Activated CD8-positive, alpha-beta memory T cell treated with anti-CD3 and anti-CD28 coated beads for 36 hours (primary cell): ENCODE measurements around the gene SRRM4. TPM values are rescaled to one million over a fixed set of nuclear protein-coding genes. Genes with fewer than 3 reads are reported as not detected.
"Not testable (repeated sequence)": the region's sequence is repeated elsewhere in the genome, so short reads cannot be mapped to it uniquely, and the experiment has no call there.

ENCODE experiments used
- CTCF ChIA-PET: fragments of 350-600 bp; sonication (Branson Sonifier 250); formaldehyde crosslinking; loops from one replicate; lab custom pipeline; 2021; ENCODE audit warnings: antibody characterized with exemption; lab: Charles Lee
- POLR2A ChIA-PET: fragments of 350-600 bp; sonication (Branson Sonifier 250); formaldehyde crosslinking; loops from one replicate; lab custom pipeline; 2021; ENCODE audit warnings: antibody characterized with exemption; lab: Charles Lee
- total RNA-seq, 2 experiments: library from RNA; stranded (reverse); gene quantifications; one replicate each; pipeline ENCODE4 v1.2.3, GENCODE V29; 2021

The SRRM4 gene
- total RNA-seq, 2 experiments from 2014 or later = not detected

DNA sequence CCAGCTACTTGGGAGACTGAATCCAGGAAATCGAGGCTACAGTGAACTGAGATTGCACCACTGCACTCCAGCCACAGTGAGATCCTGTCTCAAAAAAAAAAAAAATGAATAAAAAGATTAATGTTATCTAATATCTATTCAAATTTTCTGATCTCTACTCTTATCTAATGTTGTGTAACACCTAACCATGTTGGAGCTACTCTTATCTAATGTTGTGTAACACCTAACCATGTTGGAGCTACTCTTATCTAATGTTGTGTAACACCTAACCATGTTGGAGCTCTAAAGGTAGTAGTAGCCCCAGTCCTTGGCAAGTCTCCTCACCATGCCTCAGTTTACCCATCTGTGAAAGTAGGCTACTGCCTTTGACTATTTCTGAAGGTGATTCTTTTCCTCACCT, 26.9 kb downstream of the SRRM4 start:
- CTCF ChIA-PET, POLR2A ChIA-PET: not testable (repeated sequence)

DNA sequence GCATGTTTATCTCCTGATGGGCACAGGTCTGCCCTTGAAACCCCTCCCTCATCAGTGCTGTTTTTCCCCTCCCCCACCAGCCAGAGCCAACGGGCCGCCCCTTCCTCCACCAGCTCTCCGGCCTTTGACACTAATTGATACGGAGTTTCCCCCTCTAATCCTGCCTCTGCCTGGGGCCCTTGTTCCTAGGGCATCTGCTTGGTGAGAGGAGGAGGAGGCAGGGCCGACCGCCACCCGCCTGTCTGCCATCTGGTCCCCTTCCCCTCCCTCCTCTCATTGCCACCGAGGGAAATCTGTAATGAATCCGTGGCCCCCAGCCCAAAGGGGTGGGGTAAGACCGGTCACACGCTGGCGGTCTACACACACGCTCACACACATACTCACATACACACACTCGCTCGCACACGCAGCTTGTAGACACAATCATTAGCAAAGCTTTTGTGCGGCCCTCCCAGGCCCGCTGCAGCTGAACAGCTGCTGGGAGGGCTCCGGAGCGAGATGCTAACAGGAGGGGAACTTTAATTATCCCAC, 27.4 kb downstream of the SRRM4 start:
- CTCF ChIA-PET = no interaction called here
- POLR2A ChIA-PET = no interaction called here

DNA sequence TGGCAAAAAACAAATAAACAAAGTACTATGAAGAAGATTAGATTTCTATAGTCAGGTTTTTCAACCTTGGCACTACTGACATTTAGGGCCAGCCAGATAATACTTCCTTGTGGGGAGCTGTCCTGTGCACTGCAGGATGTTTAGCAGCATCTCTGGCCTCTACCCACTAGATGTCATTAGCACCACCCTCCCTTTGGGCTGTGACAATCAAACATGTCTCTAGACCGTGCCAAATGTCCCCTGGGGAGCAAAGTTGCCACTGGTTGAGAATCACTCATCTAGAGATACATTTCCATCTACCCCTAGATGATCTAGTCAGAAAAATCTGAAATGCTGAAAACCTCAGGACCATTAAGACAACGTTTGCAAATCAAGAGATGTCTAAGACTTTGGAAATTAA, 29.9 kb downstream of the SRRM4 start:
- CTCF ChIA-PET = no interaction called here
- POLR2A ChIA-PET = no interaction called here

DNA sequence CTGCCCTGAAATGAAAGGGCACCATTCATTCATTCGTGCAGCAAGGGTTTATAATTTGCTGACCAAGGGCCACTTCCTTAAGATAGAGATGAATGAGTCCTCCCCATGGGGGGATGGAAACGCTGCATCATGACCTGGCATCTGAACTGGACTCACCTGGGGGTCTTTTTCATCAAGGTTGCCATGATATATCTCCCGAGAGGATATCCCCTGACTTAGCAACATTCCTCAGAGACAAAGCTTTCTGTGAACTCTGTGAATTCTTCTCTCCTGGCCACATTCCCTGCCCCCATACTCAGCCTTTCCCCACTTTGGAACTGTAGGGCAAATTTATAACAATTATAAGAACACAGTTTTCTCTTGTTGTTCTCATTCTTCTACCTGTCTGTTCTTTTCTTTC, 30.8 kb downstream of the SRRM4 start:
- CTCF ChIA-PET = no interaction called here
- POLR2A ChIA-PET = no interaction called here

DNA sequence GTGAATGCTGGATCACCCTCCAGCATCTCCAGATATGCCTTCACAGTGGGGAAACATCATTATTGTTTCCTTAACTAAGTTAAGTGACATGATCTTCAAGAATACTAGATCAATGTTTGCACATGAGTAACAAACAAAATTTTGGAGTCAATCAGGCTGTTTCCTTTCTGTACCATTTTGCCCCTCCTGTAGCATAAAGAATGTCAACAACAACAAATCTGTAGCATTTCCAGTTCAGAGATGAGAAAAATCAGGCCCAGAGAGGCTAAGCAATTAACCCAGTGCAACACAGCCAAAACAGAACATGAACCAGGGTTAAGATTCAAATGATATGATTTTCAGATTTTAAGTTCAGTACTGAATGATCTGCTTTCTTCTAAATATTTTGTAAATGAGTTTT, 31.7 kb downstream of the SRRM4 start:
- ChIA-PET POLR2A (no interaction called here), CTCF (no interaction called here)

DNA sequence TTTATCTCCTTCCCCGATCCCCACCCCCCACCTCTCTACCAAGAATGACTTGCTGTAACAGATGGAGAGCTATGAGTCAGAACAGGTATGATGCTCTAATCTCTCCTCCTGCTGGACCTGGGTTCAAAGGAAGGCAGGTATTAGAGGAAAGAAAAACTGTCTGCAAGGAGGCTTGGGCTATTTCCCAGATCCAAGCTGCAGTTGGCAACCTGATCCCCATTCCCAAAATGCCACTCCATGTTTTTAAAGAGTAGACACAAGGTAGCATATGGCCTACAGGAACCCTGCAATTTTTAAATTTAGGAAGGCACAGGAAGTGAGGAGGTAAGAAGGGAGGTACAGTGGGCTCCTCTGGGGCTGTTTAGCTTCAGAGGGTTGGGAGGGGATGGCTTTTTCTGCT, 33.0 kb downstream of the SRRM4 start:
- CTCF ChIA-PET = no interaction called here

DNA sequence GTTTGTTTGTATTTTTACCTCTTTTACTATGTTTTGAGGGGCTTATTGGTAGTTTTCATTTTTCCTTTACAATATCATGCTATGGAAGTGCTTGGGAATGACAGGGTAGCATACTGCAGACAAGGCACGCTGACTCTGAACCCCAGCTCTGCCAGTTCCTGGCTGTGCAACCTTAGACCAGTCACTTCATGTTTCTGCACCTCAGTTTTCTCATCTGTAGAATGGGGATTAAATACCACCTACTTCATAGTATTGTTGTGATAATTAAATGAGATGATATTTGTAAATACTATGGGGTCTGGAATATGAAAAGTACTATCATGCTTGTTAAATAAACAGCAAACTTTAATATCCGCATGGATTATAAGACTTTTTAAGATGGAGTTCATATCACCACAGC, 35.4 kb downstream of the SRRM4 start:
- CTCF ChIA-PET = interaction anchor here (0.6 kb wide), 1 partner anchor 73 kb away, joined by 3 read pairs; no protein-coding TSS in a partner anchor
- POLR2A ChIA-PET = no interaction called here

More for the DNA sequence above, 33.0 kb downstream of the SRRM4 start:
- POLR2A ChIA-PET = no interaction called here

DNA sequence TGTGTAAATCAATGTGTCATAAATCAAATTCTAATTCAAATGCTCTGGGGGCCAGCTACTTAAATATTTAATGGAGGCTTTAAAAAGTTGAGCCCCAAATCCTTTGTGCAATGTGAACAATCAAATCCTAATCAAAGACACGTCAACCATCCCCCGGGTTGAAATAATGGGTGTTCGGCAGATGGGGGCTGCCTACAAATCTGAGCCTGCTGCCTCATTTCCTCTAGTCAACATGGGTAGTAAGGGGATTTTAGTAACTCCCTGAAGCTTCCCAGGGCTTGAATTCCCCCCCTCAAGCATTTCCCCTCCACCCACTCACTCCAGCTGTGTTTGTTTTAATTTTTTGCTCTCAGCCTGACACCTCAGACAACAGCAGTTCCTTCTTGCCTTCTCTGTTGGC, 37.8 kb downstream of the SRRM4 start:
- ChIA-PET POLR2A (no interaction called here), CTCF (no interaction called here)

DNA sequence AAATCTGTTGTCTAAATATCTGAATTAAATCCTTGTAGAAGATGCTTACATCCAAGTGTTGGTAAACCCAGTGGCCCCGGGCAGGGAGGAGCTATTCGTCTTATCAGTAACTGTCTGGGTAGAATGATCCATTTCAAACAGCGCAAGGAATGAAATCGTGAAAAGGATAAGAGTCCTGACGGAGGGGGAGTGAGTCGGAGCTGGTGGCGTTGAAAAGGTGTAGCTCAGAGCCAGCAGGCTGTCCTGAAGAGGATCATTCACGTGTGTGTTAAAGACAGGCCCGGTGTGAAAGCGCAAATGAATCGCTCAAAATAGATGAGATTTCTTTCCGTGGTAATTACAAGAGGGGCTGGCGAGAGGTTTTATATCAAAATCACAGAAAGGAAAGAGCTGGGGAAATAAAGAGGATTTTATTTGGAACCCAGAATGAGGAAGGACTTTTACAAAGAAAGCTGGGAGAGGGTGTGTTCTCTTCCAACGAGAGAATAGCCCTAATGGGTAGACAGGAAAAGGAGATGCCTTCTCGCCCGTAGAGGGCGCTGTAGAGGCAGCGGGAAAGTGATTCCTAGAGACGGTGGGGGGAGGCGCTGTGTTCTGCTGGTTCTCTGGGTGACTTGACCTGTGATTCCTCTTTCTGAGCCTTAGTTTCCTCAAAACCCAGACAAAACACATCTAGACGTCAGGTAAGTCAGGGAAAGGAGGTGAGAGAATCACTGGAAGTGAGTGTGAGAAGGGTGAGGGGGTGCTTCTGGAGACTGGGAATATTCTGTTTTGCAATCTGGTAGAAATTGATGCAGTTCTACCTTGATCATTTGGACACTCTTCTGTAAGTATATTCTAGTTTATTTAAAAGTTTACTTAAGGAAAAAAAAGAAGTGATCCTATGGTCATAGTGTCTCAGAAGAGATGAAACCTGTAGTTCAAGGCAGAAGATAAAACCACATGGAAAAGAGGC, 39.3 kb downstream of the SRRM4 start:
- POLR2A ChIA-PET = no interaction called here

DNA sequence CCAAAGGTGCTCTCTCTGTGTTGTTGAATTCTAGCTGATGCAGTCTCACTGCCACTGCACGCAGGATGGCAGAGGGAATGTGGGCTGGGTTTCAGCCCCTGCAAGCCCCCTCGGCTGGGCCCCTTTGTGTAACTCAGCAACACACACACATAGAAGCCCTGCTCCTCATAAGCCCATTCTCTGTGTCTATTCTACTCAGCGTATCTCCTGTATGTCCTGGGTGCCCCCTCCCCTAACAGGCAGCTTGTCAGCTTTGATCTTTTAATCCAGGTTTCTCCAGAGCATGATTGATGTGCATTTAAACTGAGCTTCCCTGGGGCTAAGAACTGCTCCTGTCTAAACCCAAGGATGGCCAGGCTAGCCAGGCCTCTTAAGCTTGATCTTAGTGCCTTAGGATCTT, 43.0 kb downstream of the SRRM4 start:
- POLR2A ChIA-PET = no interaction called here

More for the DNA sequence above, 39.3 kb downstream of the SRRM4 start:
- CTCF ChIA-PET = no interaction called here

DNA sequence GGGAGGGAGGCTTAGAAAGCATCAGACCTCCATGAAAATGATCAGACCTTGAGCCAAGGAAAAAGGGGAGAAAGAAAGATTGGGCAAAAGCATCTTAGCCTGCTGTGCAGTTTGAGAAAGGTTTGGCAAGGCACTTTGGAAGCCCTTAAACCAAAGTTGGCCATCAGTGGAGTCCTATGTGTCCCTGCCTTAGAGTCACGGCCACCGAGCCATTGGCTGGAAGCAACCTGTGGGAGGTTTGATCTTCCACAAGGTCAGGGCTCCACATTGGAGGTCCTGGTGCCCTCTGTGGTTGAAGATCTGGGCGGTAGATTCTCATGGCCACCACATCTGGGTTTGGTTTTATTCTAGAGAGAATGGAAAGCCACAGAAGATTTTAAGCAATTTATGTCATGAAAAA, 44.4 kb downstream of the SRRM4 start:
- CTCF ChIA-PET = no interaction called here
- POLR2A ChIA-PET = no interaction called here

More for the DNA sequence above, 43.0 kb downstream of the SRRM4 start:
- CTCF ChIA-PET = no interaction called here

DNA sequence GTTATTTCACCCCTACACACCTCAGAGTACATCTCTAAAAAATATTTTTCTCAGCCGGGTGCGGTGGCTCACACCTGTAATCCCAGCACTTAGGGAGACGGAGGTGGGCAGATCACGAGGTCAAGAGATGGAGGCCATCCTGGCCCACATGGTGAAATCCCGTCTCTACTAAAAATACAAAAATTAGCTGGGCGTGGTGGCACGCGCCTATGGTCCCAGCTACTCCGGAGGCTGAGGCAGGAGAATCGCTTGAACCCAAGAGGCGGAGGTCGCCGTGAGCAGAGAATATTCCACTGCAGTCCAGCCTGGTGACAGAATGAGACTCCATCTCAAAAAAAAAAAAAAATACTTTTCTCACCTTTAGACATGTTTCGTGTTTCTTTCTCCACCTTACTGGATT, 52.0 kb downstream of the SRRM4 start:
- POLR2A ChIA-PET, CTCF ChIA-PET: not testable (repeated sequence)

DNA sequence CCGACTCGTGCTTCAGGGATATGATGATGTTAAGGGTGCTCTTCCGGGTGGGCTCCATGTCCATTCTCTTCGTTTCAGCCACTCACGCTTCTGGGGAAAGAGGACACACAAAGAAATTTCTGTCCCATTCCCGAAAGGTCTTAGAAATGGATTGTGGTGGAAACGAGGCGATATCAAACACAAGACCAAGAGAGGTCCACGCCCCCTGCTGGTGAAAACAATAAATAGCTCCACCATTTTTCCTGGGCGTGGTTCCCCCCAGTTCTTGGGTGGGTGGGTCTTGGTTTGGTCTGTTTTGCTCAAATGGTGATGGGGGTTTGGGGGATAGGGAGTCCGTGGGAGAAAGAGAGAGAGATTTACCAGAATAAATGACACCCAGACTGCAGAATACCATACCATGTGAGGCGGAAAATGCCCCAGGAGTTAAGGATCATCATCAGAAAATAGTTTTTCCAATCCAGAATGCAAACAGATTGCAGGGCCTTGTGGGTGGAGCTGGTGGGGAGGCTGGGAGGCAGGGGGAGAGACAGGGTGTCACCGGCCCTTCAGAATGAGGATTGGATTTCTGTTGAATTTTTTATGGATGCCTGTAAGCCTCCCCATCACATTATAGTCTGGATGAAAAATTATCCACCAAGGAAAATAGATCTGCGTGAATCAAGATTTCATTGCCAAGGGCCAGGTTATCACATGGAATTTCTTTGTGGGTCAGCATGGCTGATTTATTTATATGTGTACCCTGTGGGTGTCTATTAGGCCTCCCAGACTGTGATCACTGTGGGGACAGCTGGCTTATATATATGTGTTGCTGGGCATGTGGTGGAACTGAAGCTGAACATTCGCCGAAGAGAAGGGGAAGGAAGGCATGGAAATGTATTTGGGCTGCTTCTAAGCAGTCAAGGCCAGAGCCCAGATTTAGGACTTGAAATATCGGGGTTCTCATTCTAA, 55.8 kb downstream of the SRRM4 start:
- POLR2A ChIA-PET = no interaction called here
- CTCF ChIA-PET = interaction anchor here (1.0 kb wide), 1 partner anchor 58 kb away, joined by 3 read pairs; no protein-coding TSS in a partner anchor

DNA sequence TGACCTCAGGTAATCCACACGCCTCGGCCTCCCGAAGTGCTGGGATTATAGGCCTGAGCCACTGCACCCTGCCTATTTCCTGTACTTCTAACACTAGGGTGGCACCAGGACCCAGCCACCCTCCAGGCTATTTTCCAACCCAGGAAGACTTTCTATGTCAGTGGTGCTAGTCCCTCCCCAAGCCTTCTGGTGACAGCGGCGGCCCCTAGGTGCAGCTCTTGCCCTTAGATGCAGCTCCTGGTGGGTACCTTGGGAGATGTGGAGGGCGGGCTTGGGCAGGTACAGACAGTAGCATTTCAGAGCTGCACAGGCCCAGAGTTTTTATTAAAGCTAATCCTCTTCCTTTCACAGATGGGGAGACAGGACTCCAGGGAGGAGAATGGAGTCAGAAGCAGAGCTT, 62.8 kb downstream of the SRRM4 start:
- ChIA-PET CTCF (interaction anchor here (0.6 kb wide), 1 partner anchor 235 kb away, joined by 3 read pairs; no protein-coding TSS in a partner anchor), POLR2A (no interaction called here)

DNA sequence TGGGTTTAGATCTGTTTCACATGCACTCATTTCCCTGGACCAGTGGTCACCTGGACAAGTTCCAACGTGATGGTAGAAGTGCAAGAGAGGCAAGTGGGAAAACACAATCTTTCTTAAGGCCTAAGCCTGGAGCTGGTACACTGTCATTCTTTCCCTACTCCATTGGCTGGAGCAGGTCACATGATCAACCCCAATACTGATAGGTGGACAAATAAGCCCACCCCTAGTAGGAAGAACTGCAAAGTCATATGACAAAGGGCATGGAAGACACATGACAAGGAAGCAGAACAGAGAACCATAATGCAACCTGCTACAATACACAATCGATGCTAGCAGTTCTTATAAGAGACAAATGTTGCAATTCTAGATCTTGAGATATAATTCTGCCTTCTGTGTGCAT, 66.3 kb downstream of the SRRM4 start:
- CTCF ChIA-PET = no interaction called here
- POLR2A ChIA-PET = no interaction called here

DNA sequence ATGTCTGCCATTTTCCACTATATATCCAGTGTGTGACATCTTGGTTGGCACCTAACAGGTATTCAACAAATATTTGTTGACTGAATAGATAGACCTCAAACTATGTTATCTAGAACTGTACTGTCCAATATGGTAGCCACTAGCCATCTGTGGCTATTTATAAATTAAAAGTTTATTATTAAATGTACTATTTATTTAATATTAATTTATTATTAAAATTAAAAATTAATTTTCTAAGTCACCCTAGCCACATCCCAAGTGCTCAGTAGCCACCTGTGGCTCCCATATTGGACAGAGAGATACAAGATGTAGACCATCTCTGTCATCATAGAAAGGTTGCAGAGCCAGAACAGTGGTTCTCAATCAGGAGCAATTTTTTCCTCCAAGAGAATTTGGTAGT, 69.3 kb downstream of the SRRM4 start:
- CTCF ChIA-PET = no interaction called here
- POLR2A ChIA-PET = no interaction called here

DNA sequence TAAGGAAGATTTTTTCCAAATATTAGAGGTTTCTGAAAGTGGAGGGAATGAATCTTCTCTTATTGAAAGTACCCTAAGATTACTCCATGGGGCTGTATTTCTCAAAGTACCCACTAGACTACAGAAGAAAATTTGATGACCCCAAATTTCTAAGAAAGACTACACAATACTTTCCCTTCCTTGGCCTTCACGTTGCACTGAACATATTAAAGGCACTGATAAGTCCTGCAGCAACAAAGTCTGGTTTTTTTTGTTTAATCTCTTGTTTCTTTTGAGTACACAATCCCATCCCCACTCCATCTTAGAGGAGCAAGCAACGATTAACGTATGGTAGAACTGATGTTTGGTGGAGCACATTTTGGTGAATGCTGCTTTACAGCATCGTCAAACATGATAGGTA, 70.1 kb downstream of the SRRM4 start:
- POLR2A ChIA-PET = no interaction called here
- CTCF ChIA-PET = no interaction called here

DNA sequence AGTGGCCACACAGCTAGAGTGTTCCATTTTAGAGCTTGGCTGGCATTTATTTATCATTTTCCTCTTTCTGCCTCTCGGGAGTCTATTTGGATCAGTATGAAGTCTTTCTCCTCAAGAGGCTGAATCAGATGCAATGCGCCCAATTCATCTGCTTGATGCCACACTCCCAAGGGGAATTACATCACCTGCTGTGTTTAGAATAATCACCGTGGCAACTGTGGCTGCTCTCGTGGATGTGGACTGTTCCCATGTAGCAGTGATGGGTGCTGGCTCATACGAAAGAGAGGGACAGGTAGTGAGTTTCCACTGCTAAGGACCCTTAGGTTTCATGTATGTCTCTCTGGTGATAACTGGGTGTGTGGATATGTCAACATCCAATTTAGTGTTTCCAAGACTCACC, 70.7 kb downstream of the SRRM4 start:
- CTCF ChIA-PET = no interaction called here
- POLR2A ChIA-PET = no interaction called here

DNA sequence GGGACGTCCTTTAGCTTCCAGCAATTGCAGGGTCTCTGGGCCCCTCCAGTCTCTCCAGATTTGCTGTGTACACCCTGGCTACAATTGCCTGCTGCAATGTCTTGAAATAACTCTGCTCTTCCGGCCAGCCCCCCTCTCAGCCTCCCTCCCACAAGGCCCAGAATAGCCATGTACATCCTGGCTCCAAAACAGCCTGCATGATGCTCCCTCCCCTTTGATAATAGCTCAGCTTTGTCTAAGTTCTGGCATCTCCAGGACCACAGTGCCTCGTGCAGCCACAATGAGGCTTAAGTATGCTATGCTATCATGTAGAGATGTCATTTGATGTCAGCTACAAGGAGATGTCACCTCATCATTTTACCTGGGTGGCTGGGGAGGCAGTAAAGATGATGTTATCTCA, 74.6 kb downstream of the SRRM4 start:
- ChIA-PET CTCF (no interaction called here), POLR2A (no interaction called here)
